ENCODE results near the gene TCEAL2.
"Not testable (repeated sequence)": the region's sequence is repeated elsewhere in the genome, so short reads cannot be mapped to it uniquely, and the experiment has no call there.

DNA sequence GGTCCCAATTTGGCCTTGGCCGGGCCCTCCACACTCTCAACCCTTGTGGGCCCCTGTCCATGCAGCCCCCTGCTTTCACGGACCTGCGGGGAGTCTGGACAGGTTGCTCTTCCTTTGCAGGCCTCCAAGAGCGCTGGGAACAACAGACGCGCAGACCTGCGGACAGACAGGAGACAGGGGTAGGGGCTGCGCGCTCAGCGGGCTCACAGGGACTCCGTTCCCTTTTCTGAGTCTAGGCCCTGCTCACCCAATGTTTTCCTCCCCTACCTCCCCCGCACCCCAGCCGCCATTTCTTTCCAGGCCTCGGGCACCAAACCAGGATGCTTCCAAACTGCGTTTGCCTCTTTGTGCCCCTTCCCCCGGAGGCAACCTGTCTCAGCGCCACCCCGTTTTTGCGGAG lies 16.2 kb downstream of the TCEAL2 start:
- TF ChIP-seq, protein P1, sequence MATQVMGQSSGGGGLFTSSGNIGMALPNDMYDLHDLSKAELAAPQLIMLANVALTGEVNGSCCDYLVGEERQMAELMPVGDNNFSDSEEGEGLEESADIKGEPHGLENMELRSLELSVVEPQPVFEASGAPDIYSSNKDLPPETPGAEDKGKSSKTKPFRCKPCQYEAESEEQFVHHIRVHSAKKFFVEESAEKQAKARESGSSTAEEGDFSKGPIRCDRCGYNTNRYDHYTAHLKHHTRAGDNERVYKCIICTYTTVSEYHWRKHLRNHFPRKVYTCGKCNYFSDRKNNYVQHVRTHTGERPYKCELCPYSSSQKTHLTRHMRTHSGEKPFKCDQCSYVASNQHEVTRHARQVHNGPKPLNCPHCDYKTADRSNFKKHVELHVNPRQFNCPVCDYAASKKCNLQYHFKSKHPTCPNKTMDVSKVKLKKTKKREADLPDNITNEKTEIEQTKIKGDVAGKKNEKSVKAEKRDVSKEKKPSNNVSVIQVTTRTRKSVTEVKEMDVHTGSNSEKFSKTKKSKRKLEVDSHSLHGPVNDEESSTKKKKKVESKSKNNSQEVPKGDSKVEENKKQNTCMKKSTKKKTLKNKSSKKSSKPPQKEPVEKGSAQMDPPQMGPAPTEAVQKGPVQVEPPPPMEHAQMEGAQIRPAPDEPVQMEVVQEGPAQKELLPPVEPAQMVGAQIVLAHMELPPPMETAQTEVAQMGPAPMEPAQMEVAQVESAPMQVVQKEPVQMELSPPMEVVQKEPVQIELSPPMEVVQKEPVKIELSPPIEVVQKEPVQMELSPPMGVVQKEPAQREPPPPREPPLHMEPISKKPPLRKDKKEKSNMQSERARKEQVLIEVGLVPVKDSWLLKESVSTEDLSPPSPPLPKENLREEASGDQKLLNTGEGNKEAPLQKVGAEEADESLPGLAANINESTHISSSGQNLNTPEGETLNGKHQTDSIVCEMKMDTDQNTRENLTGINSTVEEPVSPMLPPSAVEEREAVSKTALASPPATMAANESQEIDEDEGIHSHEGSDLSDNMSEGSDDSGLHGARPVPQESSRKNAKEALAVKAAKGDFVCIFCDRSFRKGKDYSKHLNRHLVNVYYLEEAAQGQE (tag by site-specific recombination; IDR thresholded peaks at IDR 0.05) = not testable (repeated sequence)
- TF ChIP-seq, protein P2, sequence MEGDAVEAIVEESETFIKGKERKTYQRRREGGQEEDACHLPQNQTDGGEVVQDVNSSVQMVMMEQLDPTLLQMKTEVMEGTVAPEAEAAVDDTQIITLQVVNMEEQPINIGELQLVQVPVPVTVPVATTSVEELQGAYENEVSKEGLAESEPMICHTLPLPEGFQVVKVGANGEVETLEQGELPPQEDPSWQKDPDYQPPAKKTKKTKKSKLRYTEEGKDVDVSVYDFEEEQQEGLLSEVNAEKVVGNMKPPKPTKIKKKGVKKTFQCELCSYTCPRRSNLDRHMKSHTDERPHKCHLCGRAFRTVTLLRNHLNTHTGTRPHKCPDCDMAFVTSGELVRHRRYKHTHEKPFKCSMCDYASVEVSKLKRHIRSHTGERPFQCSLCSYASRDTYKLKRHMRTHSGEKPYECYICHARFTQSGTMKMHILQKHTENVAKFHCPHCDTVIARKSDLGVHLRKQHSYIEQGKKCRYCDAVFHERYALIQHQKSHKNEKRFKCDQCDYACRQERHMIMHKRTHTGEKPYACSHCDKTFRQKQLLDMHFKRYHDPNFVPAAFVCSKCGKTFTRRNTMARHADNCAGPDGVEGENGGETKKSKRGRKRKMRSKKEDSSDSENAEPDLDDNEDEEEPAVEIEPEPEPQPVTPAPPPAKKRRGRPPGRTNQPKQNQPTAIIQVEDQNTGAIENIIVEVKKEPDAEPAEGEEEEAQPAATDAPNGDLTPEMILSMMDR (tag by site-specific recombination; IDR thresholded peaks at IDR 0.05) = not testable (repeated sequence)
- not testable (repeated sequence) for TF ChIP-seq ZNF510 (tag by site-specific recombination; IDR thresholded peaks at IDR 0.05; ENCODE audit: insufficient replicate concordance); ZNF768 (tag by site-specific recombination; IDR thresholded peaks at IDR 0.05); ELK4 (IDR thresholded peaks at IDR 0.05; ENCODE audit: borderline replicate concordance, low read depth, low read length); ZNF529 (tag by site-specific recombination; IDR thresholded peaks at IDR 0.05; ENCODE audit: insufficient replicate concordance); ZNF521 (tag by site-specific recombination; IDR thresholded peaks at IDR 0.05)
- TF ChIP-seq, protein P3, sequence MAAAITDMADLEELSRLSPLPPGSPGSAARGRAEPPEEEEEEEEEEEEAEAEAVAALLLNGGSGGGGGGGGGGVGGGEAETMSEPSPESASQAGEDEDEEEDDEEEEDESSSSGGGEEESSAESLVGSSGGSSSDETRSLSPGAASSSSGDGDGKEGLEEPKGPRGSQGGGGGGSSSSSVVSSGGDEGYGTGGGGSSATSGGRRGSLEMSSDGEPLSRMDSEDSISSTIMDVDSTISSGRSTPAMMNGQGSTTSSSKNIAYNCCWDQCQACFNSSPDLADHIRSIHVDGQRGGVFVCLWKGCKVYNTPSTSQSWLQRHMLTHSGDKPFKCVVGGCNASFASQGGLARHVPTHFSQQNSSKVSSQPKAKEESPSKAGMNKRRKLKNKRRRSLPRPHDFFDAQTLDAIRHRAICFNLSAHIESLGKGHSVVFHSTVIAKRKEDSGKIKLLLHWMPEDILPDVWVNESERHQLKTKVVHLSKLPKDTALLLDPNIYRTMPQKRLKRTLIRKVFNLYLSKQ (tag by site-specific recombination; IDR thresholded peaks at IDR 0.05; ENCODE audit: borderline replicate concordance) = not testable (repeated sequence)
